GM21367 (cell line): ENCODE data around the gene MAN1A2.
"Not testable (repeated sequence)": the region's sequence is repeated elsewhere in the genome, so short reads cannot be mapped to it uniquely, and the experiment has no call there.

Source experiments
- ATAC-seq: cut with Tn5 transposase; IDR thresholded peaks from one replicate; pipeline ENCODE4 v1.9.1; 2021; ENCODE audit not compliant: unreplicated experiment

MAN1A2 gene

DNA sequence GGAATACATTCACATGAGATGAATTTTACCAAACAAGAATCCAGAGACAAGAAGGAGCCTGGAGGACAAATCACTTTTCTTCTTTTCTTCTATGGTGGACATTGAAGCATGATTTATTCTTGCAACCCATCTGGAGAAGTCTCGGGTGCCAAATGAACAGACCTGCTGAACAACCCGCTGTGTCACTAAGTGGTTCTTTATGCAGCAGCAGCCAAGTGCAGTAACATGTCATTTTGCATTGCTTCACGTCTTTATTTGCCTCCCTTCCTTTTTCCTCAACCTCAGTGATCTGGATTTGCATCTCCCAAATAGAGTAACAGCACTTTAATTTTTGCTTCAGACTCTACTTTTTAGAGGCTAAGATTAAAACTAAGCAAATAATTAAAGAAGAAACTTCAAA, 188.6 kb downstream of the MAN1A2 start:
- ATAC-seq: no peak

DNA sequence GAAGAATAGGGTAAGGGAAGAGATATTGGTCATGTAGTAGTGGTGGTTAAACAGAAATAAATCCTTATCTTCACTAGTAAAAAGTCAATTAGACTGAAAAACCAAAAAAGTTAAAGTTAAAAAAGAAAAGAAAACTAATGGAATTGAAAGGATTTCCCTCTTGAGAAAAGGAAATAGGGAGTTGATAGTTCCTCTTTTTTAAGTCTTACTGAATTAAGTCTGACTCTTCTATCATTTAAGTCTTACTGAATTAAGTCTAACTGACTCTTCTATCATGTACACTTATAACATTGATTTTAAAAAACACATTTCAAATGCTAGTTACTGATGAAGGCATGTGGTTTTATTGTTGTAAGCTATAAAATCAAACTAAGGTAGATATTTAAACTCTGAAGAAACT, 189.1 kb downstream of the MAN1A2 start:
- ATAC-seq: no peak

DNA sequence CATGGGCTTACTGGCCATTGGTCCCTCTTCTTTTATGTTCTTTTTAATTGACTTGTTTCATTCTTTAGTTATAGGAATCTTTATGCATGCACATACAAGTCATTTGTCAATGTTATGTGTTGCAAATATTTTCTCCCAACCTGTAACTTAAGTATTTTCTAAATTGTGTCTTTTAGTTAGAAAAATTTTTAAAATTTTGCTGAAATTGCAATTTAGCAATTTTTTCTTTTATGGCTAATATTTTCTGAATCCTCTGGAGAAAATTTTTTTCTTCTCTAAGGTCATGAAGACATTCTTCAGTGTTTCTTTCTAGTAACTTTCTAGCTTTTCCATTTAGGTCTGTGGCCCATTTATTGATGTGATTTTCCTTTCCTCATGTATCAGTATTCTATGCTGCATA, 189.7 kb downstream of the MAN1A2 start:
- ATAC-seq: no peak

DNA sequence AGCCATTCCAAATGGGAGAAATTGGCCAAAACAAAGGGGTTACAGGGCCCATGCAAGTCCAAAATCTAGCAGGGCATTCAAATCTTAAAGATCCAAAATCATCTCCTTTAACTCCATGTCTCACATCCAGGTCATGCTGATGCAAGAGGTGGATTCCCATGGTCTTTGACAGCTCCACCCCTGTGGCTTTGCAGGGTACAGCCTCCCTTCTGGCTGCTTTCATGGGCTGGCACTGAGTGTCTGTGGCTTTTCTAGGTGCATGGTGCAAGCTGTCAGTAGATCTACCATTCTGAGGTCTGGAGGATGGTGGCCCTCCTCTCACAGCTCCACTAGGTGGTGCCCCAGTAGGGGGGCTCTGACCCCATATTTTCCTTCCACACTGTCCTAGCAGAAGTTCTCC, 191.2 kb downstream of the MAN1A2 start:
- ATAC-seq: not testable (repeated sequence)

DNA sequence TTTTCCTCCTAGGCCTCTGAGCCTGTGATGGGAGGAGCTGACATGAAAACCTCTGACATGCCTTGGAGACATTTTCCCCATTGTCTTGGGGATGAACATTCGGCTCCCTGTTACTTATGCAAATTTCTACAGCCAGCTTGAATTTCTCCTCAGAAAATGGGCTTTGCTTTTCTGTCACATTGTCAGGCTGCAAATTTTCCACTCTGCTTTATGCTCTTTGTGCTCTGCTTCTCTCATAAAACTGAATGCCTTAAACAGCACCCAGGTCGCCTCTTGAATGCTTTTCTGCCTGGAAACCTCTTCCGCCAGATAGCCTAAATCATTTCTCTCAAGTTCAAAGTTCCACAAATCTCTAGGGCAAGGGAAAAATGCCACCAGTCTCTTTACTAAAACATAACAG, 191.9 kb downstream of the MAN1A2 start:
- no peak for ATAC-seq

DNA sequence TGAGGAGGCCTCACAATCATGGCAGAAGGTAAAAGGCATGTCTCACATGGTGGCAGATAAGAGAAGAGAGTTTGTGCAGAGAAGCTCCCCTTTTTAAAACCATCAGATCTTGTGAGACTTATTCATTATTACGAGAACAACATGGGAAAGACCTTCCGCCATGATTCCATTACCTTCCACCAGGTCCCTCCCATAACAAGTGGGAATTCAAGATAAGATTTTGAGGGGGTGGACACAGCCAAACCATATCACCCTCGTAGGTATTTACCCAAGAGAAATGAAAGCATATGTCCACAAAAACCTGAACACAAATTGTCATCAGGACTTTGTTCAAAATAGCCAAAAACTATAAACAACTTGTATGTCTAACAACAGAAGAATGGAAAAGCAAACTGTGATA, 192.7 kb downstream of the MAN1A2 start:
- ATAC-seq: no peak

- no peak for ATAC-seq
Measured at GRCh38 chr1:117561071-117561470, 193.8 kb downstream of the MAN1A2 start.

- ATAC-seq: no peak
Measured at GRCh38 chr1:117561551-117561950, 194.3 kb downstream of the MAN1A2 start.

DNA sequence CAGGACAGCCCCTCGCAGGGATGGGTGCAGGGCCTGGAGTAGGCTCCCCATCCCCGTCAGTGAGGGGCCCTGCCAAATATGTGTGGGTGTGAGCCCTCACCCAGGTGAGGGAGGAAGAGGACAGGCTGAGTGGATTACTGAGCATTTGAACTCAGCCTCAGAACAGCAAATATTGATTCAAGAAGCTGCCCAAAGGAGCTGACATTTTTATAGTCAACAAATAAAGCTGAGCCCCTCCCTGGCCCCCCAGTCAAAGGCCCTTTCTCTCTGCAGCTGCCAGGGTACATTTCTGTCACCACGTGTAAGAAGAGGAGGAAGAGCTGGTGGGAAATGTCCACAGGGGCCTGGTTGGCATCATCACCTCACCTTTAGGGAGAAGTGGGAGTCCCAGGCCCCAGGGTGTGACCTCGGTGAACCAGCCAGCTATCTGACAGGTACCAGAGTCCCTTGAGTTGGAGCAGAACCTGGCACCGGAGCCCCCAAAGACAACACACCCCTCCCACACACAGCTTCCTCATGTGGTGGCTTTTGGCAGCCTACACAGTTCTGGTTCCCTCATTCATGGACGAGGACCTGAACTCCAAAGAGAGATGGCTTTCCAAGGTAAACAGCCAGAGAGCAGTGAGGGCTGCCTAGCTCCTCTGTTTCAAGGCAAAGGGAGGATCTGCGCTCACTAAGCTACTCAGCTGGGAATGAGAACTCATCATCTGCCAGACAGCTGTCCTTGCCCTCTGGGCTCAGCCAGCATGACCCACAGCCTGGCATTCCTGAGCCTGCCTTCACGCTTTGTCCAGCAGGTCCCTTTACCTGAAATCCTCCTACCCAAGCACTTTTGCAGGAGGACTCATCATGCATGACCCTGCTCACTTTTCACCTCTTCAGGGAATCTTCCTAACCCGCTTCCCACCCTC, 195.6 kb downstream of the MAN1A2 start:
- ATAC-seq: no peak

DNA sequence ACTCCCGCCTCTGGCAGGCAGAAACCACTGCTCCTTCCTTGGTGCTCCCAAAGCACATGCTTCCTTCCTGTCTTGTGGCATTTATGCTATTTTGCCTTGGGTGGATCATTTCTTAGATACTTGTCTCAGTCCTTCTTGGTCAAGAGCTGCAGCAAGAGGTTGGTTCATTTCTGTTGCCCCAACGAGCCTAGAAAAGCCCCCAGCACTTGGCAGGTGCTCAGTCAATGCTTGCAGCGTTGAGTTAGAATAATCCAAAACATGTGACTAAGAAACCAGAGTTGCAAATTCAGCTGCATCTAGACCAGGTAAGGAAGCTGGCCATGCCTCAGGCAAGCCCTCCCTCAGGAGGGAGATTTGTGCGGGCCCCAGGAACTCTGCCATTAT, 196.2 kb downstream of the MAN1A2 start:
- no peak for ATAC-seq

DNA sequence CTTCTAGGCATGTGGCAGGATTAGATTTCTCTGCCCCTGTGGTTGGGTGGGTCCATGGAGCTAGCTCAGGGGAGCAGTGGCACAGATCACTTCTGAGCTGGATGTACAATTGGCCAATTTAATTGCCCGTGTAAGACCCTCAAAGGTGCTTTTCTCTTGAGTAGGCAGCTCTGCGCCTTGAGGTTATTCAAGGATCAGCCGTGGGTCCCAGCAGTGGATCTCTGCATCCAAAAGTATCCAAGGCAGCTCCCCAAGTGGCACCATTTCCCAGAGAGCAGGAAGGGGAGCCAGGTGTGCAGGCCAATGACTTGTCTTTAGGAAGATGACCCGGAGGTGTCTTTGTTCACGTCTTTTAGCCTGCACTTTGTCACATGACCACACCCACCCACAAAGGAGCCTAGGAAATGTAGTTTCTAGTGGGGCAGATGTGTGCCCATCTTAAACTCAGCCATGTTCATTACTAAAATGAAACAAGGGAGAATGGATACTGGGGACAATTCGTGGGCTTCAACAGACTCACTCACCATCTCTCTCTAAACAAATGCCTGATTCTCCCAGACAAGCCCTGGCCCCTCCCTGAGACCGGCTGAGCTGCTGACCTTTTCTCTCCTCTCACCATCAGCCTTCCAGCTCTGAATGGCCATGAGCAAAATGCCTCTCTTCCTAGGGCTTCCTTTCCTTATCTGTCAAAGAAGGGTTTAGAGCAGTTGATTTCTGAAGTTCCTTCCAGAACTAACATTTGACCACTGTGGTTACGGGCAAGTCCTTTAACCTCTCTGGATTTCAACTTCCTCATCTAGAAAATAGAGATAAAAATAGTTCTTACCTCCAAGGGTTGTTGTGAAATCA, 197.2 kb downstream of the MAN1A2 start:
- no peak for ATAC-seq

DNA sequence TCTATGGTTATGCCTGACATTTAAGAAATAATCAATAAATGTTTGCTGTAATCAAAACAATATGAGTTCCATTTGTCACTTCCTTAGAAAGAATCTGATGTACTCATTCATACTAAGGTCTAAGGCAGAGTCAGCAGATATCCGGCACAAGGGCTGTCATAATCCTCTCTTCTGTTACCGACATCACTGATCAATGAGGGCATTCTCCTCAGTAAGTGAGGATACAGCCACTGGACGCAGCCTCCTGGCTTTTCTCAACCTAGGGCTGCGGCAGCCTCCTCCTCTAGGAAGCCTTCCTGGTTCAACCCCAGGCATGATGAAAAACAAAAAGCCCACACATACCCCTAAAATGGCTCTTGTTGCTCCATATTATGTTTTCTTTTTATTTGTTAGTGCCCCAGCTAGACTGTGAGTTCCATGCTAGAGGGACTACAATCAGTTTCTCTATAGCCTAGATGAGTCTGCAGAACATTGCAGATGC, 197.9 kb downstream of the MAN1A2 start:
- no peak for ATAC-seq

DNA sequence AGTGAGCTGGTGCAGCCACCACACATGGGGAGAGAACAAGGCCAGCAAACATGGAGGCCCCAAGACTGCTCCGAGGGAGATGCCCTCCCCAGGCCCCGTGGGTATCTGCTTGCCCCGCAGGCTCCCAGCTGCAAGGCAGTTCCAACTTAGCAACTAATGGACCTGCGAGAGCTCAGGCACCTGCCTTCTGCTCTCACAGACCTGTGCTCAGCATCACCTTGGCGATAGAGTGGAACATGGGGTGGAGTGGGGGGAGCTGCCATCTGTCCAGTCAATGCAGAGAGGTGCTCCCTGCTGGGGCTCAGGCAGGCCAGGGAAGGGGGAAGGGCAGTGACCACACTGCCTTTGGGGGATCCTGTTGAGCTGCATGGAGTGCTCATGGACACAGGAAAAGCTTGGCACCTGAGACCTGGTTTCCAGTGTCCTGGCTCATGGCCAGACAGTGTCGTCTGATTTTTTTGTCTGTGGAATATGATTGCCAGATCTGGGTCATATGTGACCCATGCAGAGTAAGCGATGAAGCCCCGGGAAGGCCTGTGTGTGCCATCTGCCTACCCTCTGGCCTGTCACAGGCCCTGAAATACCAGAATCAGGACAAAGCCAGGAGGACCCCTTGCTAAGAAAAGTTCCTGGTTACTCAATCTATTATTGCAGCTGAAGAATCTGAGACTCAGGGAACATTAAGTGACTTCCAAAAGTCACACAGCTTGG, 198.7 kb downstream of the MAN1A2 start:
- ATAC-seq: no peak

GRCh38 chr1:117566556-117566955, 199.3 kb downstream of the MAN1A2 start:
- no peak for ATAC-seq

GRCh38 chr1:117567435-117567834, 200.2 kb downstream of the MAN1A2 start:
- ATAC-seq: no peak

GRCh38 chr1:117567976-117568375, 200.7 kb downstream of the MAN1A2 start:
- ATAC-seq: no peak

DNA sequence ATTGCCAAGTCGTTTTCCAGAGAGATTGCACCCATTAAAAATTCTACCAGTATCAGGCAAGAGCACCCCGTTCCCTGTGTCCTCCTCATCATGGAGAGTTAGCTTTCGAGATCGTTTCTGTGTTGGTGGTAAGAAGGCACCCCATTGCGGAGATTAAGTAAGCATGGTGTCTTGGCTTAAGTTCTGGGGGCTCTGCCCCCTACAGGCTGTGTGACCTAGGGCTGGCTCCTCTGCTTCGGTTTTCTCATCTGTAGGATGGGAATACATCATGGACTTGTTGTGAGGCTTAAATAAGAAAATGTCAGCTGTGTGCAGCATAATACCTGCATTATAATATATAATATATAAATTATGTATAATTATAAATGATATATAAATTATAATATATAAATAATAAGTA, 201.8 kb downstream of the MAN1A2 start:
- no peak for ATAC-seq

- ATAC-seq: no peak
Measured at GRCh38 chr1:117569856-117570255, 202.6 kb downstream of the MAN1A2 start.

DNA sequence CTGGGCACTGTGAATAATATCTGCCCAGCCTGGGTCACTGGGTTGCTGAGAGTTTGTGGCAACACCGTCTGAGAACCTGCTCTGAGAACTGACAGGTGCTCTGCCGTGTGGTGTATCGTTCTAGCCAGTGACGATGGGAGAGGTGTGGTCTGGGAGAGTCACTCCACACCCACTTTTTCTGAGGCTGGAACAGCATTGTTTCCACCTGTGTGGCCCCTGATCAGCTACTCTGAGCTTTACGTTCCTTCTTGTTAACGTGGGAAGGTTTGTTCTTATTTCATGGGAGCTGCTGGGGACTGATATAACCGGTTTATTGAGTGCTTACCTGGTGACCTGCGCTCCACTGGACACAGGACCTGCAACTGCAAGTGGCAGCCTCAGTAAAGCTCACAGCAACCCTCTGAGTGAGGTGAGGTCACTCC, 203.8 kb downstream of the MAN1A2 start:
- ATAC-seq: no peak

GRCh38 chr1:117571496-117571895, 204.2 kb downstream of the MAN1A2 start:
- ATAC-seq: no peak

DNA sequence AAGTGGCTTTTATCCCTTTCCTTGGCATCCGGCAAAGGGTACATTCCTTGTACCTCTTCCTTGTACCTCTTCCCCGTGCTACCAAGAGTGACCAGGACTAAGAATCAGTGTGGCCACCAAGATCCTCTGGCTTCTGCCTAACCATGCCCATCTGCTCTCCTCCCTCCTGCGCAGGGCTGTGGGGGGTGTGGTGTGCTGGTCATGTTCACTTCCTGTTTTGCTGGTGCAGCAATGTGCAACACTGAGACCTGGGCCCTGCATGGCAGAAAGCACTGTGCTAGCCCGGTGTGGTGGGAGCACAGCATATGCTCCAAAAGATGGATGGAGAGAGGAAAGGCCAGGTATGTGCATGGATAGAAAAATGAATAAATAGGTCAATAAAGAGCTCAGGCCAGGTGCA, 205.3 kb downstream of the MAN1A2 start:
- ATAC-seq: no peak
